Measurements from ENCODE around the gene NLRP11.

NLRP11 gene

DNA sequence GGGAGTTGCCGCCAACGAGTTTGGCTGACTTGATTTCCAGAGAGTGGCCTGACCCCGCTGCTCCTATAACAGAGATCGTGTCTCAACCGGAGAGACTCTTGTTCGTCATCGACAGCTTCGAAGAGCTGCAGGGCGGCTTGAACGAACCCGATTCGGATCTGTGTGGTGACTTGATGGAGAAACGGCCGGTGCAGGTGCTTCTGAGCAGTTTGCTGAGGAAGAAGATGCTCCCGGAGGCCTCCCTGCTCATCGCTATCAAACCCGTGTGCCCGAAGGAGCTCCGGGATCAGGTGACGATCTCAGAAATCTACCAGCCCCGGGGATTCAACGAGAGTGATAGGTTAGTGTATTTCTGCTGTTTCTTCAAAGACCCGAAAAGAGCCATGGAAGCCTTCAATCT lies 26.2 kb upstream of the NLRP11 start:
- TF ChIP-seq, protein P1, sequence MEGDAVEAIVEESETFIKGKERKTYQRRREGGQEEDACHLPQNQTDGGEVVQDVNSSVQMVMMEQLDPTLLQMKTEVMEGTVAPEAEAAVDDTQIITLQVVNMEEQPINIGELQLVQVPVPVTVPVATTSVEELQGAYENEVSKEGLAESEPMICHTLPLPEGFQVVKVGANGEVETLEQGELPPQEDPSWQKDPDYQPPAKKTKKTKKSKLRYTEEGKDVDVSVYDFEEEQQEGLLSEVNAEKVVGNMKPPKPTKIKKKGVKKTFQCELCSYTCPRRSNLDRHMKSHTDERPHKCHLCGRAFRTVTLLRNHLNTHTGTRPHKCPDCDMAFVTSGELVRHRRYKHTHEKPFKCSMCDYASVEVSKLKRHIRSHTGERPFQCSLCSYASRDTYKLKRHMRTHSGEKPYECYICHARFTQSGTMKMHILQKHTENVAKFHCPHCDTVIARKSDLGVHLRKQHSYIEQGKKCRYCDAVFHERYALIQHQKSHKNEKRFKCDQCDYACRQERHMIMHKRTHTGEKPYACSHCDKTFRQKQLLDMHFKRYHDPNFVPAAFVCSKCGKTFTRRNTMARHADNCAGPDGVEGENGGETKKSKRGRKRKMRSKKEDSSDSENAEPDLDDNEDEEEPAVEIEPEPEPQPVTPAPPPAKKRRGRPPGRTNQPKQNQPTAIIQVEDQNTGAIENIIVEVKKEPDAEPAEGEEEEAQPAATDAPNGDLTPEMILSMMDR (IDR thresholded peaks at IDR 0.05): no peak
- no peak overlapping the region for H3K27ac ChIP-seq
- H3K4me3 ChIP-seq: no peak overlapping the region
- DNase-seq (ENCODE audit: low spot score): no peak

- TF ChIP-seq, protein P1 (IDR thresholded peaks at IDR 0.05): no peak
- DNase-seq (ENCODE audit: low spot score): no peak
- Histone ChIP-seq H3K4me3 (no peak overlapping the region), H3K27ac (no peak overlapping the region)
Measured at GRCh38 chr19:55857149-55857548, 25.4 kb upstream of the NLRP11 start.

DNA sequence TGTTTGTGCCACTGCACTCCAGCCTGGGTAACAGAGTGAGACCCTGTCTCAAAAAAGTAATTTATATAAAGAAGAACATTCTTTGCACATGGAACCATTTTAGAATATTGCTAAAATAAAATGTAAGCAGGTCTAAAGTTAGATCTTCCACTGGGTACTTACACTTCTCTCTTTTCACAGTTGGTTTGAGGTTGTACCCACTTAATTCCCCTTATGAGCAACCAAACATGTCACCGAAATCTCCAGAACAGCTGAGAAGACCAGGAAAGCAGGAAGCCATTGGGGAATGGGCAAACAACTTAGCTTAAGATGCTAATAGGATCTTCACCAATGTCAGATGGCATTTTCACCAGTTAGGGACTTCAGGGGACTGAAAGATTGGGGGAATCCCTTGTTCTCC lies 23.4 kb upstream of the NLRP11 start:
- Histone ChIP-seq H3K27ac (no peak overlapping the region), H3K4me3 (no peak overlapping the region)
- DNase-seq (ENCODE audit: low spot score): no peak
- TF ChIP-seq, protein P1 (IDR thresholded peaks at IDR 0.05): no peak

- DNase-seq (ENCODE audit: low spot score): no peak
- TF ChIP-seq, protein P1 (IDR thresholded peaks at IDR 0.05): no peak
- H3K27ac ChIP-seq: no peak overlapping the region
- H3K4me3 ChIP-seq: no peak overlapping the region
Measured at GRCh38 chr19:55838906-55839305, 7.1 kb upstream of the NLRP11 start.

DNA sequence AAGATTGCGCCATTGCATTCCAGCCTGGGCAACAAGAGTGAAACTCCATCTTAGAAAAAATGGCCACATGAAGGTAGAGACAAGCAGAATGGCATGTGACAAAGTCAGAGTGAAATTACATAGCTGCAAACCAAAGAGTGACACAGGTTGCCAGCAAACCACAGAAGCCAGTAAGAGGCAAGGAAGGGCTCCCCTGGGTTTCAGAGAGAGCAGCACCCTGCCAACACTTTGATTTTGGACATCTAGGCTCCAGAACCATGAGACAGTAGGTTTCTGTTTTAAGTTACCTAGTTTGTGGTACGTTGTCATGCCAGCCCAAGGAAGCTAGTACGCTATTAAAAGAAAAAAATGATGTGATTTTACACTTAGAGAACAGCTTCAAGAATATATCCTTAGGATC lies 6.5 kb upstream of the NLRP11 start:
- TF ChIP-seq, protein P1 (IDR thresholded peaks at IDR 0.05): no peak
- DNase-seq (ENCODE audit: low spot score): no peak
- Histone ChIP-seq H3K4me3 (no peak overlapping the region), H3K27ac (no peak overlapping the region)

DNA sequence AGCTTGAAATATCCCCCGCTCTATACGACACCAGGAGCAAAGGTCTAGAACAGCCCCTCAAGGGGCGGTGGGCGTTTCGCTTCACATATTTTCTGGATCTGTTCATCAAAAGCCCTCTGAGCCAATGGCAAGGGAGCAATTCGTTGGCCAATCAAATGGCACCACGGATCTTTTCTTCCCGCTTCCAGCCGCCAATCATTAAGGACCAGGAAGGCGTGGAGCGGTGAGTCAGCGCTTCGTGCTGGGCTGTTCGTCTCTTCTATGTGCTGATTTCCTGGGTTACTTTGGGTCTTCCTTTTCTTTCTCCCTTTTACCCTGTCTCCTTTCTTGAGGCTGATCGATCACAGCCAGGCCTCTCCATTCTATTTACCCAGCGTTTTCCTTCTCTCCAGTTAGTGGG lies 4.5 kb upstream of the NLRP11 start, which contains the start of gene NLRP4:
Gene NLRP4 (plus strand): TSS at position 201 of the 400 bp plus-strand sequence. CDS start 15,541 bp downstream, outside the sequence.
- Histone ChIP-seq H3K4me3 (no peak within 1 kb of the TSS), H3K27ac (no peak within 1 kb of the TSS)
- no peak for DNase-seq (ENCODE audit: low spot score)
- TF ChIP-seq, protein P1 (IDR thresholded peaks at IDR 0.05): no peak

DNA sequence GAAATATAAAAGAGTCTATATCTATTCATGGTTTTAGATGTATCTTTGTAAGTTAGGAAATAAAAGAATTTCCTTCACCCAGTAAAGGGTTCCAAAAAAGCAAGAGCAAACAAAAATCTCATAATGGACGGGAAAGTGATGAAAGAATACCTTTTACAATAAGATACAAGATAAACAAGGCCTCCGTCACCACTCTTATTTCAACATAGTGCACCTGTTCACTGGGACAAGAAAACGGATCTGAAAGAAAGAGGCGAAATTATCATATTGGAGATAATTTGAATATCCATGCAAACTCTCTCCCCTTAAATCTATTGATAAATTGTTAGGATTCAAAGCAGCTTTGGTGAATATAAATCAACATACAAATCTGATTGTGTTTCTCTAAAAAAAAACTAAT lies 877 bp upstream of the NLRP11 start:
- no peak for DNase-seq (ENCODE audit: low spot score)
- Histone ChIP-seq H3K4me3 (no peak overlapping the region), H3K27ac (no peak overlapping the region)
- TF ChIP-seq, protein P1 (IDR thresholded peaks at IDR 0.05): no peak
